Inflammatory macrophage treated with lipopolysaccharide for 4 hours (primary cell): ENCODE data around the gene TMTC2.

ENCODE experiments used
- DNase-seq: peaks from one replicate; pipeline ENCODE4 v3.0.0-alpha.2; 2020

Gene TMTC2

DNA sequence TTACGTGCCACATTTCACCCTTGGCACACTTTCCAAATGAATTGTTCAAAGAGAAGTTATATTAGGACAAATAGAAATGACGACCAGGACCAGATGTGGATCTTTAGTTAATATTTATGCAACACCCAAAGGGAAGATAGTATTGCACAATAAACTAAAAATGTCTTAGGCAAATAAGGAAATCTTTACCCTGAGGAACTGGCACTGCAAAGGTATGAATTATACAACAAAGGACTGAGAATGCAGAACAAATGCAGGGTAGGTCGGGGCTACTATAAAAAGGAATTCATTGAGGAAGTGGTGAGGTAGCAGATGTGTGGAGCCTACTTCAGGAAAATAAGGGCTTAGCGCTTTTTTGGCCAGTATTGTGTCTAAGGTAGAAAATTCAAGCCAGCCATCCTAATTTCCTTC lies 3.9 kb upstream of the TMTC2 start:
- DNase-seq = peak; percentile 49

DNA sequence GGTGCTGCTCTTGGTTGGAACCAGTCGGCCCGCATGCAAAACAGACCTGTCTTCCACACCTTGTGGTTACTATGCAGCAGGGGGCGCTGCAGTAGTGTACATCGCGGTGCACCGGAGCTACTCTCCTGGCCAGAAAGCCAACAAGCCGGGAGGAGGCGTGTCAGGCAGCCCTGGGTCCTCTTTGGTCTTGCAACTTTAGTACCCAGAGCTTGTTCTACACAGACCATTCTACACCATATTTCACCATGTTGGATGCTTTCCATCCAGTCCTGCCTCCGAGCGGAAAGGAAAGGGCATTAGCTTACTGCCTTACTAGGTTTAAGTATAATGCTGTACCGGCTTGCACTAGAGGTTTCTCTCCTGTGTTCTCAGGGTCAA lies 927 bp upstream of the TMTC2 start:
- peak; percentile 91 for DNase-seq

DNA sequence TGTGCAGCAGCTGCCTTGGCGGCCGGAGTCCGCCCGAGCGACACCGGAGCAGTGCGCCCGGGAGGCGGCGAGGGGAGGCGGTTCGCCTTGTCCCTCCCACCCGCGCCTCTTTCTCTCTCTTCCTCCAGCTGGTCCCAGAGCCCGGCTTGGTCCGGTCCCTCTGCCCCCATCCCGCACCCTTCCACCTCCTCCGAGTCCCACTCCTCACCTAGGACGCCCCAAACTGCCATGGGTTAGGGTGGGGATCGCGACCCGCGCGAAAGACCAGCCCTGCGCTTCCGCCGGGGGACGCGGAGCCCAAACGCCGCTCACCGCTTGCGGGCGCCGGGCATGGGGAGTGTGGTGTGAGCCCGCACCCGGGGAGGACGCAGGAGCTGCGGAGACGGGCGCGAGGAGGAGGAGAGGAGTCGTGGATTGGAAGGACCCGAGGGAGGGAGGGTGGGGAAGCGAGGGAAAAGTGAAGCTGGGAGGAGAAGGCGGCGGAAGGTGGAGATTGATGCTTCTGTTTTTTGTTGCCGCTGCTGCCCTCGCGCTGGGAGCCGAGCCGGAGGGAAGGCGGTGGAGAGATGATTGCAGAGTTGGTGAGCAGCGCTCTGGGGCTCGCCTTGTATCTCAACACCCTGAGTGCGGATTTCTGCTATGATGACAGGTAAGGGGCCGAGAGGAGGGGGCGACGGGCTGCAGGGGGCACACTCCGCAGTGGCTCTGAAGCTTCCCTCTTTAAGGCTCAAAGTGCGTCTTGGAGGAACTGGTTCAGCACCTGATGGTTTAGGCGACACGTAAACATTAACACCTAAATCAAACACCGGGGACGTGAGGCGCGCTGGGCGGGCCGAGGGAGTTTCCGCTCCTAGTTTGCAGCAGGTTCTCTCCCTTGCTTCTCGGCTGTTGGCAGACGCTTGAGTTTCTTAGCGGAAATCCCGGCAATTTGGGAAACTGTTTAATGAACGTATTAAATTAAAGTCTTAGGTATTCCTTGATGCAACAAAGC lies 610 bp downstream of the TMTC2 start:
- peak; percentile 25 for DNase-seq

DNA sequence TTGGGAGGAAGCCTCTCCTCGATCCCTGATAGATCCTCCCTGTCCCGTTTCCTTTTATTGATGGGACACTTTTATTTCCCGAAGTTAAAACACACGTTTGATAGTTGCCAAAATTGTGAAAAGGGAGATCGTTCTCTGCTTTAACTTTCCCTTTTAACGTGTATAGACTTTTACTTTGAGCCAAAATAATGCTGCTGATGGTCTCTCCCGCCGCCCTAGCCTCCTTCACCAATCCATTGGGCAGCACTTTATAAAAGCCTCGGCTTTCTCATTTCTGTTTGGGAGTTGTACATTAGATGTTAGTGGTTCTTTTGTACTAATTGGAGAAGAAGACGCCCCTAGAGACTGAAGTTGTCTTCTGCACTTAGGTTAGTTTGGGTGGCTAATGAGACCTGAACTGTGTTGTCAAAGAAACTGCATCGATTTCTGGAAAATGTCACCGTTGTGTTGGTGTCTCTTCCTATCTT lies 1.4 kb downstream of the TMTC2 start:
- peak; percentile 16 for DNase-seq

GRCh38 chr12:82688596-82688995 lies 1.9 kb downstream of the TMTC2 start:
- DNase-seq = no peak

- DNase-seq = no peak
These were observed 3.3 kb downstream of the TMTC2 start for GRCh38 chr12:82690006-82690405.

- no peak for DNase-seq
These were observed 4.8 kb downstream of the TMTC2 start for GRCh38 chr12:82691513-82691912.

DNA sequence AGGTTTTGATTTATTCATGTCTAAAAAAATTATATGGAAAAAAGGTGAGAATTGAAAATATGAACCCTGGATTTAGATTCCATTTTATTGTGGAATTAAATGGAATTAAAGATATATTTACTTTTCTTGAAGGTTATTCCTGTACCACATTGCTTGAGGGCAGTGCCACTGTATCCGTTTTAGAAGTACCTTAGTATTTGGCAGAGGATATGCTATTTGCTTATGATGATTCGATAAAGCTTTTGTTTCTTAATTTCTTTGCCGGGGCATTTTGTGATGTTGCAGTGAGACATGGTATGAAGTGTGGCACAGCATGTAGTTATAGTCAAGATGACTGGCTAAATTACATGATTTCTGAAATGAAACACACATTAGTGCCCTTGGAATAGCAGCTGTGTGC lies 7.6 kb downstream of the TMTC2 start:
- no peak for DNase-seq

DNA sequence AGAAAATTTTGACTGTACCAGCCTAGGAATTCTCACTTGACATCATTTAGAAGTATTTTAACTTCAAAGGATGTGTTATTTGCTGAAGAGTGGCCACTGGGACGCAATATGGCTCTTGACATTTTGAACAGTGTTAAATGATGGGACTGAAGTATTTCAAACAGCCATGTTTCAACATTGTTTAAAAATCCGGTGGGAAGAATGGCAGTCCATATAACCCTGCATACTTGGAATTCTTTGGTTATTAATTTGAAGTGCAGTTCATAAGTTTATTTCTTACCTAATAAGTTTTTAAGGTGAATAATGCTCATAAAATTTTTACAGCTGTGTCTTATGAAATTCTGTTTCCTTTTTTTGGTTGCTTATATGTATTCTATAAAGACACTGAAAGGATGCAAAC lies 8.3 kb downstream of the TMTC2 start:
- no peak for DNase-seq

DNA sequence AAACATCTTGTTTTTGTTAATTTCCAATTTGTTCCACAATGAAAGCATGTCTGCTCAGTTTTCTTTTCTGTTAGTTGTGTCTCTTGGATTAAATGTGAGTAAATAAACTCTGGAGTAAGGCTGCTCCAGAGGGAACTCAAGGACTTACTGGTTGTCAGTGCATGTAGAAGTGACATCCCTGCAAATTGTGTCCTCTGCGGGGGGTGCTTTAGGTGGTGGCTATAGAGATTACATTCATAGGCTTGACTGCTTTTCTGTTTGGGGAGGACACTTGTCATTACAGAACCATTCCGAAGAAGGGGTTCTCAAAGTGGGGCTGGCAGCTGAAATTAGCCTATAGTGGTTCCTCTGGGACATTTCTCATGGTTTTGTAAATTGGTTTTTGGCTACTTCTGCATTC lies 8.8 kb downstream of the TMTC2 start:
- no peak for DNase-seq

DNA sequence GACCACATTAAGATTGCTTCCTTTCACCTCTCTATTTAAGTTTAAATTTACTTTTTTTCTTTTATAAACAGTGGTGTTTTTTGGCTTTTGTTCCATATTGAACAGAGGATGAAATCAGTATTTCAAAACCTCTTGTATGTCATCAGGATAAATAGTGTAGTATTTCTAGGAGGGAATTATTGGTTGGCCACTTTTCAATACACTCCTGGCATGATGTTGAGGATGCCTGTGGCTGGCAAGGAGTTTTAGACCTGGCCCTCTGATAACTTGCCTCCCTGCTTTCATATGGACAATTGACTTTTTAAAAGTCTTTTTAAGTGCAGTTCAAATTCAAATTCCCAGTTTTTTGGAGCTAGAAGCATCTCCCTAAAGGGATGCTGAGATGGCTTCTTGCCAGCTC lies 9.8 kb downstream of the TMTC2 start:
- DNase-seq = no peak

DNA sequence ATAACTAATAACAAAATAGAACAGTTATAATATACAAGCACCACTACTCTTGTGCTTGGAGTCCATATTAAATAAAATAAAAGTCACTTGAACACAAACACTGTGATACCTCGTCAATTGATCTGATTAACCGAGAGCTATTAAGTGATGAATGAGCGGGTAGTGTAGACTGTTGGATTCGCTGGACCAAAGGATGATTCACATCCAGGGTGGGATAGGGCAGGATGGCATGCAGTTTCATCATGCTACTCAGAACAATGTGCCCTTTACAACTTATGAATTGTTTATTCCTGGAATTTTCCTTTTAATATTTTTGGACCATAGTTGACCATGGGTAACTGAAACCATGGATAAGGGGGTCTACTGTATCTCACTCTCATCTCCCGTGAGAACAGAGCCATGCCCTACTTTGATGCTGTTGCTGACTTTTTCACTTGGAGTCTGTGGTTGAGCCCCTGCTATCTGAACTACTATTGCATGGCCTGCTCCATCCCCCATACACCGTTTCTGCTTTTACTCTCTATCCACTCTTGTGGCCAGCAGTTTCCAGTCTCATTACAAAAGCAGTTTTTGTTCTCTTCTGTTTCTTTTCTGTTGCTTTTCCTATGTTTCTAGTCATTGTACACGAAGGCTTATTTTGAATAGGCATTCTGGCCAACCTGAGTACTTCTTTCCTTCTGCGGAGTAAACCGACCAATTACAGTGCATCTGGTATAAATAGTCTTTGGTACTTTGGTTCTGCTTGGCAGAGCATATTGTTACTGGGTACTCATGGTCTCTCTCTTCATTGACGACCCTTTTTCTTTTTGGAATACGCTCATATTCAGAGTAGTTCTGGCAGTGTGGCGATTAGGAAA lies 12.2 kb downstream of the TMTC2 start:
- DNase-seq = no peak

- no peak for DNase-seq
These were observed 19.1 kb downstream of the TMTC2 start for GRCh38 chr12:82705774-82706173.

- no peak for DNase-seq
These were observed 21.6 kb downstream of the TMTC2 start for GRCh38 chr12:82708061-82708879.

DNA sequence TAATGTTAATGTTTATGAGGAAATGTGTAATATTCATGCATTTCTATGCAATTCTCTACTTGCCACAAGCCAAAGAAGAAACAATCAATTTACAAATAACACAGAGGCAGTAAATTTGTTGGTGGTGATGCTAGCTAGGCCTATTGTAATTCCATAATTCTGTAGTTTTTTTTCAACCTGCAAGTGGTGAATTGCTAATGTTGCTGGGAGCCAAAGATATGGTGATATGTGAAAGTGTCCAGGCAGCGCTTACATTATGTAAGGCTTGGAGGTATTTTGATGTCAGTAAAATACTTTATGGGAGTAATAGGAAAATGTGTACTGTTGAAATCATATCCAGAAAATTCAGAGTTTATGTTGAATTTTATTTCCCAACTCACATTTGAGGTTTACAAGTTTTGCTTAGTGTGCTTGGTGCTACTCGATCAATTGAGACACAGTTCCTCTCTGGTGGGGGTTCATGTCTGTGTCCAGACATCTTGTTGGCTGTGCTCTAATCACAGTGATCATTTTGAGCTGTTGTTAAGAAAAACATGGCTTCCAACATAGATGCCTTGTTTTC lies 23.2 kb downstream of the TMTC2 start:
- DNase-seq = no peak

GRCh38 chr12:82710741-82711140 lies 24.0 kb downstream of the TMTC2 start:
- DNase-seq = no peak

GRCh38 chr12:82714427-82714826 lies 27.7 kb downstream of the TMTC2 start:
- no peak for DNase-seq

GRCh38 chr12:82721726-82722125 lies 35.0 kb downstream of the TMTC2 start:
- no peak for DNase-seq

DNA sequence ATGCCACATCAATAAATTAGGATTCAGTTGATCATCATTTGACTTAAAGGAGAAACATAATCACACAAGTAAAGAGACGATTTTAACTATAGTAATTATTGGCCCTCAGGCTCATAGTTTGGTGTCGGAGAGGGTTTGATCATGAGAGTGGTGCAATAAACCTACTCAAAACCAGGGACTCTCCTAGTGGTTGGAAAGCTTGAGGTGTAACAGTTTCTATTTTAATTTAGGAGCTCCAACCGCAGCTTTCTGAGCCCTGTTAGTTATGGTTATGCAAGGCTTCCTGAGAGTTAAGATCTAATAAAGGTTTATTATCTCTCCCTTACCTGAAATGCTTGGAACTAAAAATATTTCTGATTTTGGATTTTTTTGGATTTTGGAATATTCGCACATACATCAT lies 36.4 kb downstream of the TMTC2 start:
- DNase-seq = no peak

DNA sequence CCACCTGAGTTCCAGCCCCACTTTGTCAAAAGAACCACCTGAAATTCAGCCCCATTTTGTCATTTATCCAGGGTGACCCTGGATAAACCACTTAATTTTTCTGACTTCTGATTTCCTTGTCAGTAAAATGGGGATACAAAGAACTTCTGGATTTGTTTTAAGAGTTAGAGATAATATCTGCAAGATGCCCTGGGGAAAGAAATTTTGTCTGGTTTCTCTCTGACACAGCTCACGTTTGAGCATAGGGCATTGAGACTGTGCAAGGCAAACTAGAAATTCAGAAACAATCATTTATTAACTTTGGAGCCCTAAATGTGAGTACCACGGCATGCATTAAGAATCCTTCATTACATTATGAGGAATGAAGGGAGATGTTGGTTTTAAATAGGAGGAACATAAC lies 37.2 kb downstream of the TMTC2 start:
- DNase-seq = no peak

GRCh38 chr12:82725741-82726140 lies 39.0 kb downstream of the TMTC2 start:
- no peak for DNase-seq

GRCh38 chr12:82727886-82728285 lies 41.2 kb downstream of the TMTC2 start:
- DNase-seq = no peak

- DNase-seq = no peak
These were observed 42.0 kb downstream of the TMTC2 start for GRCh38 chr12:82728710-82729109.
